Neuronal stem cell (in vitro differentiated cells): Measurements from ENCODE around the gene TAF6L.
A peak's percentile ranks its signal among the peaks of the same experiment; 100 is the strongest.
"Not testable (repeated sequence)": the region's sequence is repeated elsewhere in the genome, so short reads cannot be mapped to it uniquely, and the experiment has no call there.

Experiments used
- DNase-seq: peaks from one replicate; pipeline ENCODE4 v3.0.0-alpha.2; 2013; ENCODE audit warnings: low spot score
- H2AFZ ChIP-seq: one replicate; pipeline ENCODE4 v1.6.1; 2013; ENCODE audit warnings: mild to moderate bottlenecking, low read length, inconsistent platforms
- H2AK5ac ChIP-seq: 2 replicates; pipeline ENCODE4 v1.6.1; 2013; ENCODE audit warnings: low read depth, mild to moderate bottlenecking, inconsistent platforms, low read length, moderate library complexity, mixed read lengths
- H2BK120ac ChIP-seq: 2 replicates; pipeline ENCODE4 v1.6.1; 2013; ENCODE audit warnings: low read depth, mild to moderate bottlenecking, inconsistent platforms, low read length, moderate library complexity, mixed read lengths
- H2BK12ac ChIP-seq: one replicate; pipeline ENCODE4 v1.6.1; 2013; ENCODE audit warnings: low read length, inconsistent platforms
- H2BK15ac ChIP-seq: 2 replicates; pipeline ENCODE4 v1.6.1; 2013; ENCODE audit warnings: mild to moderate bottlenecking, low read length, inconsistent platforms, mixed read lengths
- H2BK5ac ChIP-seq: one replicate; pipeline ENCODE4 v1.6.1; 2013; ENCODE audit warnings: inconsistent platforms, mild to moderate bottlenecking, low read length, moderate library complexity
- H3K14ac ChIP-seq: one replicate; pipeline ENCODE4 v1.6.1; 2013; ENCODE audit warnings: low read length, inconsistent platforms
- H3K18ac ChIP-seq: 2 replicates; pipeline ENCODE4 v1.6.1; 2013; ENCODE audit warnings: low read length, inconsistent platforms
- H3K23ac ChIP-seq: 2 replicates; pipeline ENCODE4 v1.6.1; 2013; ENCODE audit warnings: low read depth, mild to moderate bottlenecking, mixed read lengths, low read length, inconsistent platforms; ENCODE audit not compliant: poor library complexity
- H3K27ac ChIP-seq: replicated peaks from 3 replicates; pipeline ENCODE4 v1.5.1; 2013; ENCODE audit warnings: low read length, inconsistent platforms
- H3K27me3 ChIP-seq, 3 experiments: 2 replicates each; pipeline ENCODE4 v1.6.1; 2013; ENCODE audit warnings: low read length in 3 of 3, mild to moderate bottlenecking in 2 of 3, inconsistent platforms in 1 of 3, low read depth in 1 of 3, mixed read lengths in 1 of 3, moderate library complexity in 1 of 3; ENCODE audit not compliant: control insufficient read depth in 3 of 3, insufficient read depth in 3 of 3
- H3K36me3 ChIP-seq, 2 donors: replicated peaks in 1 of 2; 2 replicates each; pipeline ENCODE4 v1.6.1; 2013; ENCODE audit warnings: low read length in 2 of 2; ENCODE audit not compliant: control insufficient read depth in 2 of 2, insufficient read depth in 2 of 2
- H3K4ac ChIP-seq: 2 replicates; pipeline ENCODE4 v1.6.1; 2013; ENCODE audit warnings: inconsistent platforms, mild to moderate bottlenecking, low read length, moderate library complexity
- H3K4me1 ChIP-seq, 2 donors: 1 replicate in 1 of 2; 2 replicates in 1 of 2; pipeline ENCODE4 v1.6.1; 2013; ENCODE audit warnings: low read length in 2 of 2, low read depth in 1 of 2; ENCODE audit not compliant: control insufficient read depth in 2 of 2, insufficient read depth in 1 of 2
- H3K4me2 ChIP-seq: one replicate; pipeline ENCODE4 v1.6.1; 2013; ENCODE audit warnings: mild to moderate bottlenecking, low read length, inconsistent platforms; ENCODE audit not compliant: insufficient read depth, poor library complexity, severe bottlenecking
- H3K4me3 ChIP-seq, 2 donors: 2 replicates each; pipeline ENCODE4 v1.5.1; 2013; ENCODE audit warnings: low read length in 2 of 2, mild to moderate bottlenecking in 2 of 2, inconsistent platforms in 1 of 2, moderate library complexity in 1 of 2
- H3K79me1 ChIP-seq: one replicate; pipeline ENCODE4 v1.6.1; 2013; ENCODE audit warnings: low read depth, mild to moderate bottlenecking, inconsistent platforms, low read length, moderate library complexity
- H3K9ac ChIP-seq: one replicate; pipeline ENCODE4 v1.6.1; 2013; ENCODE audit warnings: mild to moderate bottlenecking, low read depth, low read length, inconsistent platforms; ENCODE audit not compliant: poor library complexity
- H3K9me3 ChIP-seq, 2 donors: replicated peaks in 1 of 2; 2 replicates each; pipeline versions ENCODE3 to v1.6.1; 2013; ENCODE audit warnings: low read length in 2 of 2, mild to moderate bottlenecking in 2 of 2, inconsistent platforms in 1 of 2, low read depth in 1 of 2, mixed read lengths in 1 of 2, moderate library complexity in 1 of 2; ENCODE audit not compliant: control insufficient read depth in 2 of 2, insufficient read depth in 1 of 2
- H4K8ac ChIP-seq: one replicate; pipeline ENCODE4 v1.6.1; 2013; ENCODE audit warnings: low read depth, mild to moderate bottlenecking, inconsistent platforms, low read length, moderate library complexity
- H4K91ac ChIP-seq: one replicate; pipeline ENCODE4 v1.6.1; 2013; ENCODE audit warnings: low read length, low read depth, mild to moderate bottlenecking, inconsistent platforms; ENCODE audit not compliant: poor library complexity
- WGBS, 2 donors: extraction: QIAGEN DNeasy Blood & Tissue Kit; methylation state at CpG; one replicate each; pipeline ENCODE4 v1.1.7; 2013; ENCODE audit warnings: missing lambda C conversion rate in 2 of 2, mixed read lengths in 1 of 2; ENCODE audit not compliant: insufficient read length in 2 of 2, insufficient replicate concordance in 1 of 2; ENCODE audit errors: extremely low coverage in 2 of 2; 5-methylcytosine and 5-hydroxymethylcytosine counted together

The TAF6L gene

DNA sequence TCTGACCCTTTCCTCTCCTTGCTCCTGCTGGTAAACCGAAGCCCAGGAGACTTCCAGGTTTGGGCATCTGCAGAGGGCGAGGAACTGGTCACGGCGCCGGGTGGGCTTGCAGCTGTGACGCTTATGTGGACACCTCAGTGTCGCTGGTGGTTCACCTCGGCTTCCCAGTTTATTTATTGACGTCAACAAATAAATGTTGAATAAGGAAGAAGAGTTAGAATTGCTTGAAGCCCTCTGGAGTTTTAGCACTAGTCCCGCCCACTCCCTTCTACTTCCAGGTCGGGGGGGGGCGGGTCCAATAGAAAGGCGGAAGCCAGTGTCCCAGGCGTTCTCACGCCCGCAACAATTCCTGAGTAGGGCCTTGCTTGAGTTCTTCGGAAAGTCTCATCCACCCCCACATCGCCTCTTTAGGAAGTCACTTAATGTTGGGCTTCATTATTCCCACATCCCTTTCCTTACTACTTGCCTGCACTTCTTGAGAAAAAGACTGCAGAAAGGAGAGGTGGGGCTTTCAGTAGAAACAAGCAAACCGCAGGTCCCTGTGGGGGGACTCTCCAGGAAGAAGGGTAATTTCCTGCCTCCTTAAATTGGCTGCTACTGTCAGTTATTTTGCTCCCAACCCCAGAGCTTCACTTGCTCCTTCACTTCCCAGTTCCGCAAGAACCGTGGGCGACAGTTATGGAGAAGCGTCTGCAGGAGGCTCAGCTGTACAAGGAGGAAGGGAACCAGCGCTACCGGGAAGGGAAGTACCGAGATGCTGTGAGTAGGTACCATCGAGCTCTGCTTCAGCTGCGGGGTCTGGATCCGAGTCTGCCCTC lies 42.8 kb upstream of the TAF6L start, which contains the start of gene TTC9C:
TTC9C (plus strand) TSS at position 316 of the 818 bp plus-strand sequence; CDS start at position 679, 363 bp downstream.
- peaks cover 12 to 51% of the 10 kb centered on the region in 2 donors for H3K36me3 ChIP-seq

DNA sequence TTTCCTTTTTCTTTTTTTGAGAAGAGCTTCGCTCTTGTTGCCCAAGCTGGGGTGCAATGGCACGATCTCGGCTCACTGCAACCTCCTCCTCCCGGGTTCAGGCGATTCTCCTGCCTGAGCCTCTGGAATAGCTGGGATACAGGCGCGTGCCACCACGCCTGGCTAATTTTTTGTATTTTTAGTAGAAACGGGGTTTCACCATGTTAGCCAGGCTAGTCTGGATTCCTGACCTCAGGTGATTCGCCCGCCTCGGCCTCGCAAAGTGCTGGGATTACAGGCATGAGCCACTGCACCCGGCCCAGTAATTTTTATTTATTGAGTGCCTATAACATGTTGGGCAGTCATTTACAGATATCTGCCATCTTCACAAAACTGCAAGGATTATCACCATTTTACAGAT lies 41.1 kb upstream of the TAF6L start:
- H2AFZ ChIP-seq, H4K91ac ChIP-seq, H3K9ac ChIP-seq, H4K8ac ChIP-seq, H2BK15ac ChIP-seq, H3K27ac ChIP-seq, H3K18ac ChIP-seq, H3K14ac ChIP-seq, H3K4ac ChIP-seq, H3K23ac ChIP-seq, H3K4me2 ChIP-seq, H2BK12ac ChIP-seq, H2BK120ac ChIP-seq, H3K4me1 ChIP-seq, H3K27me3 ChIP-seq, H3K79me1 ChIP-seq, H2BK5ac ChIP-seq, H3K9me3 ChIP-seq, DNase-seq, H2AK5ac ChIP-seq: not testable (repeated sequence)
- Histone ChIP-seq H3K36me3 (peaks cover 5 to 46% of the 10 kb centered on the region in 2 donors), H3K4me3 (peak overlapping the region in 1 of 2 donors; percentile 92)
- WGBS, 2 donors: no CpG with 5 or more reads among the region's 14 CpGs

More for the DNA sequence above, 42.8 kb upstream of the TAF6L start, which contains the start of gene TTC9C:
- no peak within 1 kb of the TSS for H3K4ac ChIP-seq
- no CpG with 5 or more reads among the region's 29 CpGs for WGBS, 2 donors
- peak within 1 kb of the TSS; percentile 100 for H3K18ac ChIP-seq
- no peak within 1 kb of the TSS for H4K91ac ChIP-seq
- H3K4me1 ChIP-seq: peaks cover 0 to 18% of the 10 kb centered on the region in 2 donors
- peak within 1 kb of the TSS; percentile 100 for H3K9ac ChIP-seq
- H3K27me3 ChIP-seq: no peaks in the 10 kb centered on the region
- H2AK5ac ChIP-seq: peak within 1 kb of the TSS; percentile 85
- peak within 1 kb of the TSS; percentile 97 for H3K23ac ChIP-seq
- H4K8ac ChIP-seq: no peak within 1 kb of the TSS
- H3K4me3 ChIP-seq: peak within 1 kb of the TSS; percentile 92 to 96
- peak within 1 kb of the TSS; percentile 100 for H3K14ac ChIP-seq
- H2BK12ac ChIP-seq: peak within 1 kb of the TSS; percentile 97
- no peak within 1 kb of the TSS for H2BK15ac ChIP-seq
- peak within 1 kb of the TSS; percentile 100 for H3K27ac ChIP-seq
- no peaks in the 10 kb centered on the region for H3K9me3 ChIP-seq
- peak; percentile 75 for DNase-seq
- peak within 1 kb of the TSS; percentile 89 for H2BK5ac ChIP-seq
- H3K79me1 ChIP-seq: peaks cover 4% of the 10 kb centered on the region
- H2BK120ac ChIP-seq: no peak within 1 kb of the TSS
- peak within 1 kb of the TSS; percentile 90 for H2AFZ ChIP-seq
- peak within 1 kb of the TSS; percentile 99 for H3K4me2 ChIP-seq

DNA sequence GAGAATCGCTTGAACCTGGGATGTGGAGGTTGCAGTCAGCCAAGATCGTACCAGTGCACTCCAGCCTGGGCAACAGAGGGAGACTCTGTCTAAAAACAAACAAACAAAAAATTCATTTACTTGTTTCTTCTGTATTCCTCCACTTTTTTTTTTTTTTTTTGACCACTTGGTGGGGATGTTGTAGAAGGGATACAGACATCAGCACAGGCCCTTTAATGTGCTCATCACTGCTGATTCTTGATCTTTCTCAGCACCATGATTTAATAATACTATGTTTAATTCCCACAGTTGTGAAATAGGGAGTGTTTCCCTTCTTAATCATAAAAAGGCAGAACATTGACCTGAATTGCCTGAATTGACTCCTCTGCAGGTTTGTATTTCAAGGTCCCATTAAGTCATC lies 38.4 kb upstream of the TAF6L start:
- no peak overlapping the region for H2AFZ ChIP-seq
- H2BK5ac ChIP-seq: no peak overlapping the region
- H3K9me3 ChIP-seq: no peaks in the 10 kb centered on the region
- no peak overlapping the region for H2AK5ac ChIP-seq
- H3K4me1 ChIP-seq: peaks cover 0 to 4% of the 10 kb centered on the region in 2 donors
- H2BK12ac ChIP-seq: no peak overlapping the region
- no peak overlapping the region for H4K8ac ChIP-seq
- peaks cover 9 to 59% of the 10 kb centered on the region in 2 donors for H3K36me3 ChIP-seq
- H3K18ac ChIP-seq: no peak overlapping the region
- H2BK120ac ChIP-seq: no peak overlapping the region
- no peak overlapping the region for H3K4ac ChIP-seq
- no peak overlapping the region for H4K91ac ChIP-seq
- H3K27ac ChIP-seq: no peak overlapping the region
- H3K4me3 ChIP-seq: no peak overlapping the region
- H2BK15ac ChIP-seq: no peak overlapping the region
- H3K4me2 ChIP-seq: no peak overlapping the region
- H3K79me1 ChIP-seq: peaks cover 8% of the 10 kb centered on the region
- H3K14ac ChIP-seq: no peak overlapping the region
- no peak overlapping the region for H3K9ac ChIP-seq
- no CpG with 5 or more reads among the region's 2 CpGs for WGBS, 2 donors
- no peak overlapping the region for H3K23ac ChIP-seq
- no peak for DNase-seq
- H3K27me3 ChIP-seq: no peaks in the 10 kb centered on the region

DNA sequence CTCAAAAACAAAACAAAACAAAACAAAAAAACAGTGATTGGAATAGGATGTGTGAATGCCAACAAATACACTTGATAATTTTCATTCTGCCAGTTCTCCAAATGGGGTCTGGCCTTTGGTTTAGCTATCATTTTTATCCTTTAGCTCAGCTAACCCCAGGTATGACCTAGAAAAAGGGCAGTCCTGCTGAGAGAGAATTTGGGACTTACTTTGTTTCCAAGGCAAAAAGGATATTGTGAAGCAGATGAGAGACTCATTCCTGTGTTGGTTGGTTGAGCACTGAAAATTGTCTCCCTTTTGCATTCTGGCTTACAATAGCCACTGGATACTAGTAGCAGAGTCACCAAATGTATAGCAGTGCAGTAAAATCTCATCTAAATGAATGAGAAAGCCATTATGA lies 34.0 kb upstream of the TAF6L start:
- no peak overlapping the region for H3K18ac ChIP-seq
- H3K23ac ChIP-seq: no peak overlapping the region
- no peaks in the 10 kb centered on the region for H3K9me3 ChIP-seq
- H3K27ac ChIP-seq: no peak overlapping the region
- no peak overlapping the region for H3K4ac ChIP-seq
- H4K91ac ChIP-seq: no peak overlapping the region
- H3K4me1 ChIP-seq: no peaks in the 10 kb centered on the region
- H3K14ac ChIP-seq: no peak overlapping the region
- H2AK5ac ChIP-seq: no peak overlapping the region
- H2BK120ac ChIP-seq: no peak overlapping the region
- H2BK5ac ChIP-seq: no peak overlapping the region
- peaks cover 14 to 80% of the 10 kb centered on the region in 2 donors for H3K36me3 ChIP-seq
- no peak overlapping the region for H3K4me3 ChIP-seq
- no peak overlapping the region for H2BK12ac ChIP-seq
- no peaks in the 10 kb centered on the region for H3K27me3 ChIP-seq
- no peak overlapping the region for H3K9ac ChIP-seq
- peaks cover 4% of the 10 kb centered on the region for H3K79me1 ChIP-seq
- DNase-seq: no peak
- no peak overlapping the region for H3K4me2 ChIP-seq
- no peak overlapping the region for H2BK15ac ChIP-seq
- no peak overlapping the region for H4K8ac ChIP-seq
- H2AFZ ChIP-seq: no peak overlapping the region
